ENCODE data around the gene ZDBF2. TPM values are rescaled to one million over a fixed set of nuclear protein-coding genes. Genes with fewer than 3 reads are reported as not detected.

Gene ZDBF2
- total RNA-seq, 1 experiment from 2014 or later: 31.8 TPM

GRCh38 chr2:206349375-206349774 is 74.9 kb downstream of the ZDBF2 start:
- Mint-ChIP-seq H3K27ac (no peak overlapping the region), H3K36me3 (ENCODE audit: insufficient read depth in 1 of 3, low read depth in 3 of 3) (peaks cover 11 to 34% (median 15%) of the 10 kb centered on the region in 3 experiments)
- WGBS (ENCODE audit: extremely low coverage, insufficient read length, low lambda C conversion rate): no CpG with 5 or more reads among the region's 3 CpGs

More at GRCh38 chr2:206349375-206349774, 74.9 kb downstream of the ZDBF2 start:
- Histone ChIP-seq H3K18ac (ENCODE audit: insufficient read length, low read depth, low read length) (no peak overlapping the region), H3K4me1 (ENCODE audit: insufficient read depth, low read length) (no peaks in the 10 kb centered on the region), H3K4ac (ENCODE audit: low read depth, low read length) (no peak overlapping the region), H3K79me1 (ENCODE audit: insufficient read depth, low read depth, low read length, poor library complexity, severe bottlenecking) (no peaks in the 10 kb centered on the region), H2AK5ac (ENCODE audit: insufficient read length, low read length) (no peak overlapping the region), H3K9me3 (ENCODE audit: control insufficient read depth, low read depth, low read length) (no peaks in the 10 kb centered on the region), H2BK120ac (ENCODE audit: low read depth, low read length, poor library complexity, severe bottlenecking) (no peak overlapping the region), H2BK5ac (ENCODE audit: insufficient read length, low read length) (no peak overlapping the region), H4K8ac (replicated peaks; ENCODE audit: insufficient read length, low read depth, low read length) (no peak overlapping the region), H2BK20ac (ENCODE audit: low read depth, low read length, poor library complexity, severe bottlenecking) (no peak overlapping the region), H3K23me2 (ENCODE audit: insufficient read length, low read depth, low read length, poor library complexity, severe bottlenecking) (no peaks in the 10 kb centered on the region), H3T11ph (ENCODE audit: low read length) (no peak overlapping the region), H3K79me2 (ENCODE audit: insufficient read depth, low read length) (no peaks in the 10 kb centered on the region), H2AFZ (ENCODE audit: low read length) (no peak overlapping the region), H4K20me1 (ENCODE audit: control insufficient read depth, insufficient read depth, insufficient read length) (no peaks in the 10 kb centered on the region), H4K91ac (ENCODE audit: insufficient read length, low read depth, low read length) (no peak overlapping the region), H3K27me3 (ENCODE audit: insufficient read depth, low read length) (no peaks in the 10 kb centered on the region), H3K23ac (ENCODE audit: insufficient read length, low read depth, low read length) (no peak overlapping the region), H2BK15ac (ENCODE audit: low read depth, low read length) (no peak overlapping the region), H4K5ac (ENCODE audit: insufficient read length, low read depth, low read length) (no peak overlapping the region), H3K14ac (ENCODE audit: insufficient read depth, low read length) (no peak overlapping the region), H3K9ac (ENCODE audit: extremely low read depth, insufficient read length, low read length) (no peak overlapping the region), H3K56ac (ENCODE audit: insufficient read length, low read depth, low read length) (no peak overlapping the region), H3K4me2 (ENCODE audit: insufficient read depth, insufficient read length, low read length) (no peak overlapping the region), H2BK12ac (ENCODE audit: insufficient read length, low read depth, low read length) (no peak overlapping the region), H3K27ac (ENCODE audit: insufficient read length, low read depth, low read length) (no peak overlapping the region)
- no peaks in the 10 kb centered on the region for H3K27me3 Mint-ChIP-seq (ENCODE audit: low read depth)
- H3K4me3 Mint-ChIP-seq: no peak overlapping the region
- H3K4me1 Mint-ChIP-seq: no peaks in the 10 kb centered on the region; a peak in 1 of 4 replicates
- peaks cover 26 to 29% of the 10 kb centered on the region in 2 experiments for H3K9me3 Mint-ChIP-seq
- DNase-seq: no peak
- TF ChIP-seq CTCF (conservative IDR thresholded peaks at IDR 0.05): no peak

Data from H9 (cell line).